K562 (cell line): ENCODE data around the gene DNAJC8. TPM values are rescaled to one million over a fixed set of nuclear protein-coding genes. Genes with fewer than 3 reads are reported as not detected.

Experiments used
- ATAC-seq: fragments of 200-7000 bp; cut with Tn5 transposase; 3 replicates; pipeline ENCODE4 v1.9.1; 2020; ENCODE audit warnings: moderate library complexity
- BruUV-seq: library from RNA; stranded (reverse); fragments of 400-500 nt; replicated peaks from 2 replicates; lab custom pipeline; 2021; lab: Mats Ljungman, UMichigan
- CTCF ChIA-PET: fragments of 300-600 bp; formaldehyde crosslinking; extraction: SDS; loops from one replicate; lab custom pipeline; 2021; ENCODE audit warnings: low intra/inter-chr PET ratio; lab: Yijun Ruan, JAX
- POLR2A ChIA-PET: fragments of 300-600, 350-650 bp; sonication (Branson Sonifier 250); formaldehyde crosslinking; extraction: SDS; loops from one replicate; lab custom pipeline; 2021; ENCODE audit warnings: antibody characterized with exemption, inconsistent platforms; lab: Yijun Ruan, JAX
- DNase-seq, 4 experiments: peaks; one replicate each; pipeline versions ENCODE4 v3.0.0 to v3.0.0-alpha.2; 2011 to 2018; ENCODE audit warnings: low spot score in 3 of 4, mixed read lengths in 3 of 4; ENCODE audit errors: extremely low read depth in 1 of 4
- FAIRE-seq: peaks from 2 replicates; lab custom pipeline; 2011; peaks lifted over from hg19 to GRCh38; lab: Jason Lieb, UNC
- H2AFZ ChIP-seq: 2 replicates; pipeline ENCODE4 v1.6.0; 2011; ENCODE audit warnings: low read depth, low read length, control low read depth, inconsistent platforms
- H3K27ac ChIP-seq: fragments of 200-600 bp; 3 replicates; pipeline ENCODE4 v1.8.0; 2011; ENCODE audit warnings: low read depth, mild to moderate bottlenecking, control low read depth, inconsistent platforms, low read length, moderate library complexity, mixed read lengths; ENCODE audit errors: extremely low read depth
- H3K27me3 ChIP-seq, 2 experiments: fragments of 300-600 bp in 1 of 2; 2 replicates in 1 of 2; 3 replicates in 1 of 2; pipeline versions ENCODE4 v1.6.0 to v1.8.0; 2011; ENCODE audit warnings: inconsistent platforms in 2 of 2, low read length in 2 of 2, mild to moderate bottlenecking in 1 of 2, mixed read lengths in 1 of 2, moderate library complexity in 1 of 2; ENCODE audit not compliant: control insufficient read depth in 2 of 2, insufficient read depth in 2 of 2
- H3K36me3 ChIP-seq: fragments of 300-600 bp; 3 replicates; pipeline ENCODE4 v1.8.0; 2011; ENCODE audit warnings: mild to moderate bottlenecking, low read length, inconsistent platforms; ENCODE audit not compliant: control insufficient read depth, insufficient read depth
- H3K4me1 ChIP-seq, 2 experiments: fragments of 200-600 bp in 1 of 2; replicated peaks in 1 of 2; 2 replicates in 1 of 2; 3 replicates in 1 of 2; pipeline versions ENCODE4 v1.5.1 to v1.8.0; 2011; ENCODE audit warnings: inconsistent platforms in 2 of 2, low read length in 2 of 2, mild to moderate bottlenecking in 1 of 2, mixed read lengths in 1 of 2, moderate library complexity in 1 of 2; ENCODE audit not compliant: control insufficient read depth in 2 of 2, insufficient read depth in 2 of 2
- H3K4me2 ChIP-seq: 2 replicates; pipeline ENCODE4 v1.6.1; 2011; ENCODE audit warnings: low read length, control low read depth, inconsistent platforms, mixed read lengths; ENCODE audit not compliant: insufficient read depth
- H3K4me3 ChIP-seq: fragments of 200-600 bp; sonication (generic), shearing (Covaris generic); 2 replicates; pipeline ENCODE4 v1.5.1; 2016; ENCODE audit warnings: control low read depth, inconsistent platforms
- H3K79me2 ChIP-seq: fragments of 200-600 bp; 3 replicates; pipeline ENCODE4 v1.8.0; 2011; ENCODE audit warnings: low read length, inconsistent platforms; ENCODE audit not compliant: control insufficient read depth, insufficient read depth
- H3K9ac ChIP-seq, 2 experiments: 2 replicates each; pipeline versions ENCODE4 v1.6.0 to v1.6.1; 2011; ENCODE audit warnings: low read depth in 2 of 2, low read length in 2 of 2, control low read depth in 1 of 2, inconsistent platforms in 1 of 2, mild to moderate bottlenecking in 1 of 2, mixed read lengths in 1 of 2; ENCODE audit not compliant: insufficient read depth in 1 of 2
- H3K9me1 ChIP-seq: one replicate; pipeline ENCODE4 v1.6.0; 2011; ENCODE audit warnings: inconsistent platforms, mild to moderate bottlenecking, low read length, moderate library complexity; ENCODE audit not compliant: control insufficient read depth, insufficient read depth
- H3K9me3 ChIP-seq: replicated peaks from 2 replicates; pipeline ENCODE4 v1.5.1; 2011; ENCODE audit warnings: low read depth, low read length, inconsistent platforms; ENCODE audit not compliant: control insufficient read depth, insufficient read depth
- H4K20me1 ChIP-seq: replicated peaks from 2 replicates; pipeline ENCODE4 v1.6.1; 2011; ENCODE audit warnings: low read length, inconsistent platforms, mixed read lengths; ENCODE audit not compliant: control insufficient read depth, insufficient read depth
- CBX5 ChIP-seq: IDR thresholded peaks from 2 replicates; pipeline ENCODE4 v1.6.1; 2014; ENCODE audit warnings: low read depth, borderline replicate concordance
- DDX20 ChIP-seq: fragments of 450-650 bp; IDR thresholded peaks from 2 replicates; pipeline ENCODE4 v1.6.1; 2016; ENCODE audit warnings: missing genetic modification characterization, low read depth, mild to moderate bottlenecking, missing compliant biosample characterization, moderate library complexity
- DPF2 ChIP-seq: fragments of 450-650 bp; IDR thresholded peaks from 2 replicates; pipeline ENCODE4 v1.6.1; 2016
- ETV1 ChIP-seq: fragments of 450-650 bp; conservative IDR thresholded peaks from 2 replicates; pipeline ENCODE4 v1.6.1; 2016; ENCODE audit warnings: missing genetic modification characterization, control low read depth, low read depth, missing compliant biosample characterization
- IFI16 ChIP-seq: fragments of 250-450 bp; sonication (Bioruptor Pico); IDR thresholded peaks from 2 replicates; pipeline ENCODE4 v2.1.2; 2022; ENCODE audit warnings: mild to moderate bottlenecking, inconsistent platforms
- MED1 ChIP-seq: sonication (generic); formaldehyde crosslinking; IDR thresholded peaks from 2 replicates; pipeline ENCODE4 v1.8.1; 2023; ENCODE audit warnings: missing genetic modification reagents, borderline replicate concordance
- POU5F1 ChIP-seq: fragments of 150-350 bp; IDR thresholded peaks from 2 replicates; pipeline ENCODE4 v1.6.1; 2014; ENCODE audit warnings: borderline replicate concordance, low read length, low read depth, mild to moderate bottlenecking; ENCODE audit not compliant: partially characterized antibody
- SAFB ChIP-seq: fragments of 200-400 bp; formaldehyde crosslinking; IDR thresholded peaks from 2 replicates; pipeline ENCODE4 v1.6.1; 2017; ENCODE audit warnings: low read depth, low read length, borderline replicate concordance
- TSC22D4 ChIP-seq: fragments of 450-650 bp; IDR thresholded peaks from 2 replicates; pipeline ENCODE4 v1.6.1; 2016; ENCODE audit warnings: missing genetic modification characterization, missing biosample characterization, control low read depth
- XRCC5 ChIP-seq: fragments of 200-400 bp; formaldehyde crosslinking; IDR thresholded peaks from 2 replicates; pipeline ENCODE4 v1.6.1; 2017; ENCODE audit warnings: low read depth, mild to moderate bottlenecking, low read length
- ZNF12 ChIP-seq: sonication (generic); formaldehyde crosslinking; IDR thresholded peaks from 2 replicates; pipeline ENCODE4 v1.4.0; 2020; ENCODE audit warnings: mild to moderate bottlenecking, missing genetic modification reagents
- WGBS: fragments of 100-300 bp; shearing (Covaris generic); methylation state at CpG from one replicate; pipeline ENCODE4 v1.1.6; 2016; ENCODE audit warnings: low coverage, mixed read lengths; ENCODE audit not compliant: insufficient coverage; ENCODE audit errors: missing lambda C conversion rate; 5-methylcytosine and 5-hydroxymethylcytosine counted together
- in situ Hi-C: fragments of 300-500 bp; cut with MboI; formaldehyde crosslinking; loops from 4 replicates; pipeline ENCODE4 v1.15.0; 2018; ENCODE audit warnings: inconsistent platforms, mixed read lengths
- intact Hi-C: fragments of 100-400 bp; cut with micrococcal nuclease; formaldehyde crosslinking; loops from 2 replicates; pipeline ENCODE4 v1.14.2; 2022
- polyA plus RNA-seq, 8 experiments: library from polyadenylated mRNA; depleted of rRNA in 4 of 8; stranded (reverse) in 5 of 8; unstranded in 3 of 8; fragments of >200 nt; fragmentation: Nextera tagmentation in 2 of 8; fragmentation: Illumina TruSeq in 1 of 8; extraction: Ambion mirVana in 2 of 8; extraction: Trizol in 1 of 8; gene quantifications; 2 replicates each; pipeline versions ENCODE4 v1.2.1 to v1.2.3, GENCODE V29; 2011 to 2014; ENCODE audit warnings: inconsistent platforms in 1 of 8, missing spikeins in 1 of 8
- total RNA-seq, 7 experiments: library from RNA; depleted of rRNA in 6 of 7; stranded (reverse); fragments of >200 nt in 6 of 7; fragmentation: Illumina TruSeq in 2 of 7; extraction: Trizol in 2 of 7; gene quantifications; 2 replicates each; pipeline versions ENCODE4 v1.2.1 to v1.2.3, GENCODE V29; 2011 to 2021; ENCODE audit warnings: low replicate concordance in 1 of 7
- TF ChIP-seq, protein P1 (sequence below): fragments of 450-650 bp; IDR thresholded peaks from 2 replicates; pipeline ENCODE4 v1.6.1; 2017; ENCODE audit warnings: antibody characterized with exemption, mild to moderate bottlenecking

The DNAJC8 gene
- total and polyA plus RNA-seq, 9 of the 15 experiments (the other 6 are each of a cell fraction or from before 2014, with no cell fraction given) = 143 to 508 (median 209) TPM

DNA sequence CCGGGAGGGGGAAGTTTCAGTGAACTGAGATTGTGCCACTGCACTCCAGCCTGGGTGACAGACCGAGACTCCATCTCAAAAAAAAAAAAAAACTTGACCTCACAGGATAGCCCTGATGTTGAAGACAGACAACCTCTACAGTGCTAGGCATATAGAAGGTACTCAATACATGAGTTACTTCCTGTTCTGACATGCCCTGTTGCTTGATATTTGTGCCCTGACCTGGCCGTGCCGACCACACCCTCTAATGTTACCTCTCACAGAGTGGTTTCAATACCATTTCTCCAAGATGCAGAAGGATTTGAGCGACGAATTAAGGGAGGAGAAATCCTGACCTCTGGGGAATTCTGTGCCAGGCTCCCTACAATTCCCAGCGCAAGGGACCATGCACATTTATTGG lies 61.6 kb downstream of the DNAJC8 start:
- FAIRE-seq = no peak
- Histone ChIP-seq H3K9ac (no peak overlapping the region), H3K4me3 (no peak overlapping the region), H3K79me2 (no peaks in the 10 kb centered on the region), H3K9me1 (no peaks in the 10 kb centered on the region), H3K9me3 (no peaks in the 10 kb centered on the region), H3K4me1 (peaks cover 24 to 29% of the 10 kb centered on the region in 2 experiments), H3K4me2 (no peak overlapping the region), H4K20me1 (no peaks in the 10 kb centered on the region), H3K36me3 (no peaks in the 10 kb centered on the region), H3K27me3 (no peaks in the 10 kb centered on the region), H3K27ac (no peak overlapping the region), H2AFZ (no peak overlapping the region)
- intact Hi-C loops (no loop called here), in situ Hi-C loops (no loop called here)
- WGBS = 67% methylated on average over 7 of the region's 7 CpGs
- ChIA-PET CTCF (no interaction called here), POLR2A (interaction anchor here (0.9 kb wide), 1 partner anchor 9 kb away, joined by 3 read pairs; no protein-coding TSS in a partner anchor)
- DNase-seq = no peak
- no TSS peak for BruUV-seq
- ATAC-seq = no peak
- TF ChIP-seq TSC22D4 (tag) = no peak
- TF ChIP-seq, protein P1, sequence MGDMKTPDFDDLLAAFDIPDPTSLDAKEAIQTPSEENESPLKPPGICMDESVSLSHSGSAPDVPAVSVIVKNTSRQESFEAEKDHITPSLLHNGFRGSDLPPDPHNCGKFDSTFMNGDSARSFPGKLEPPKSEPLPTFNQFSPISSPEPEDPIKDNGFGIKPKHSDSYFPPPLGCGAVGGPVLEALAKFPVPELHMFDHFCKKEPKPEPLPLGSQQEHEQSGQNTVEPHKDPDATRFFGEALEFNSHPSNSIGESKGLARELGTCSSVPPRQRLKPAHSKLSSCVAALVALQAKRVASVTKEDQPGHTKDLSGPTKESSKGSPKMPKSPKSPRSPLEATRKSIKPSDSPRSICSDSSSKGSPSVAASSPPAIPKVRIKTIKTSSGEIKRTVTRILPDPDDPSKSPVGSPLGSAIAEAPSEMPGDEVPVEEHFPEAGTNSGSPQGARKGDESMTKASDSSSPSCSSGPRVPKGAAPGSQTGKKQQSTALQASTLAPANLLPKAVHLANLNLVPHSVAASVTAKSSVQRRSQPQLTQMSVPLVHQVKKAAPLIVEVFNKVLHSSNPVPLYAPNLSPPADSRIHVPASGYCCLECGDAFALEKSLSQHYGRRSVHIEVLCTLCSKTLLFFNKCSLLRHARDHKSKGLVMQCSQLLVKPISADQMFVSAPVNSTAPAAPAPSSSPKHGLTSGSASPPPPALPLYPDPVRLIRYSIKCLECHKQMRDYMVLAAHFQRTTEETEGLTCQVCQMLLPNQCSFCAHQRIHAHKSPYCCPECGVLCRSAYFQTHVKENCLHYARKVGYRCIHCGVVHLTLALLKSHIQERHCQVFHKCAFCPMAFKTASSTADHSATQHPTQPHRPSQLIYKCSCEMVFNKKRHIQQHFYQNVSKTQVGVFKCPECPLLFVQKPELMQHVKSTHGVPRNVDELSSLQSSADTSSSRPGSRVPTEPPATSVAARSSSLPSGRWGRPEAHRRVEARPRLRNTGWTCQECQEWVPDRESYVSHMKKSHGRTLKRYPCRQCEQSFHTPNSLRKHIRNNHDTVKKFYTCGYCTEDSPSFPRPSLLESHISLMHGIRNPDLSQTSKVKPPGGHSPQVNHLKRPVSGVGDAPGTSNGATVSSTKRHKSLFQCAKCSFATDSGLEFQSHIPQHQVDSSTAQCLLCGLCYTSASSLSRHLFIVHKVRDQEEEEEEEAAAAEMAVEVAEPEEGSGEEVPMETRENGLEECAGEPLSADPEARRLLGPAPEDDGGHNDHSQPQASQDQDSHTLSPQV = no peak
- no peak for TF ChIP-seq IFI16 (CRISPR knock-in tag)
- no peak for TF ChIP-seq DDX20 (tag)
- TF ChIP-seq CBX5 = no peak
- no peak for TF ChIP-seq ETV1
- no peak for TF ChIP-seq MED1 (CRISPR knock-in tag)
- TF ChIP-seq ZNF12 = no peak
- no peak for TF ChIP-seq SAFB
- no peak for TF ChIP-seq XRCC5
- no peak for TF ChIP-seq POU5F1
- TF ChIP-seq DPF2 = no peak
